Activated CD4-positive, alpha-beta T cell treated with anti-CD3 and anti-CD28 coated beads, Interleukin-2, Interleukin-4, amounts not matched to agents 100 ng/mL and 50 ng/mL, durations not matched to agents 16 hours and 8 hours (primary cell): Measurements from ENCODE around the gene EPS8L3.
"Not testable (repeated sequence)": the region's sequence is repeated elsewhere in the genome, so short reads cannot be mapped to it uniquely, and the experiment has no call there.

Source experiments
- DNase-seq: peaks from one replicate; pipeline ENCODE4 v3.0.0-alpha.2; 2020; ENCODE audit warnings: low spot score

EPS8L3 gene

GRCh38 chr1:109762821-109763645 is 690 bp downstream of the EPS8L3 start:
- no peak for DNase-seq

- no peak for DNase-seq
Observed at GRCh38 chr1:109762039-109762585, 1.6 kb downstream of the EPS8L3 start.

GRCh38 chr1:109761227-109762038 is 2.3 kb downstream of the EPS8L3 start:
- DNase-seq = no peak

GRCh38 chr1:109760581-109761226 is 3.0 kb downstream of the EPS8L3 start:
- no peak for DNase-seq

GRCh38 chr1:109759513-109760334 is 4.0 kb downstream of the EPS8L3 start:
- no peak for DNase-seq

GRCh38 chr1:109757936-109758786 is 5.6 kb downstream of the EPS8L3 start:
- DNase-seq = no peak

GRCh38 chr1:109756848-109757521 is 6.7 kb downstream of the EPS8L3 start:
- no peak for DNase-seq

GRCh38 chr1:109756325-109756724 is 7.4 kb downstream of the EPS8L3 start:
- DNase-seq = not testable (repeated sequence)

- no peak for DNase-seq
Observed at GRCh38 chr1:109754738-109755137, 9.0 kb downstream of the EPS8L3 start.

- DNase-seq = no peak
Observed at GRCh38 chr1:109751531-109752260, 12.0 kb downstream of the EPS8L3 start.

GRCh38 chr1:109750920-109751319 is 12.8 kb downstream of the EPS8L3 start:
- no peak for DNase-seq

GRCh38 chr1:109750241-109750882 is 13.4 kb downstream of the EPS8L3 start:
- no peak for DNase-seq

GRCh38 chr1:109749221-109749620 is 14.5 kb downstream of the EPS8L3 start:
- DNase-seq = no peak

GRCh38 chr1:109748311-109748710 is 15.4 kb downstream of the EPS8L3 start:
- not testable (repeated sequence) for DNase-seq

GRCh38 chr1:109740615-109741373 is 22.9 kb downstream of the EPS8L3 start, which contains the start of gene GSTM3:
Gene GSTM3, minus strand, starts transcription at chr1:109741038. Its CDS starts 751 bp downstream, at chr1:109740287.
- no peak for DNase-seq

- DNase-seq = peak; percentile 56
Observed at GRCh38 chr1:109739738-109740614, 23.7 kb downstream of the EPS8L3 start.
